ENCODE data around the gene MARF1.

GRCh38 chr16:15682105-15682570 lies 39.2 kb upstream of the MARF1 start:
- TF ChIP-seq, protein P1, sequence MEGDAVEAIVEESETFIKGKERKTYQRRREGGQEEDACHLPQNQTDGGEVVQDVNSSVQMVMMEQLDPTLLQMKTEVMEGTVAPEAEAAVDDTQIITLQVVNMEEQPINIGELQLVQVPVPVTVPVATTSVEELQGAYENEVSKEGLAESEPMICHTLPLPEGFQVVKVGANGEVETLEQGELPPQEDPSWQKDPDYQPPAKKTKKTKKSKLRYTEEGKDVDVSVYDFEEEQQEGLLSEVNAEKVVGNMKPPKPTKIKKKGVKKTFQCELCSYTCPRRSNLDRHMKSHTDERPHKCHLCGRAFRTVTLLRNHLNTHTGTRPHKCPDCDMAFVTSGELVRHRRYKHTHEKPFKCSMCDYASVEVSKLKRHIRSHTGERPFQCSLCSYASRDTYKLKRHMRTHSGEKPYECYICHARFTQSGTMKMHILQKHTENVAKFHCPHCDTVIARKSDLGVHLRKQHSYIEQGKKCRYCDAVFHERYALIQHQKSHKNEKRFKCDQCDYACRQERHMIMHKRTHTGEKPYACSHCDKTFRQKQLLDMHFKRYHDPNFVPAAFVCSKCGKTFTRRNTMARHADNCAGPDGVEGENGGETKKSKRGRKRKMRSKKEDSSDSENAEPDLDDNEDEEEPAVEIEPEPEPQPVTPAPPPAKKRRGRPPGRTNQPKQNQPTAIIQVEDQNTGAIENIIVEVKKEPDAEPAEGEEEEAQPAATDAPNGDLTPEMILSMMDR (IDR thresholded peaks at IDR 0.05): peak in 5 of 6 experiments; percentile 18 to 33 (median 31)
- TF ChIP-seq POLR2A (IDR thresholded peaks at IDR 0.05): no peak

Data from upper lobe of left lung (tissue), 4 donors.